ENCODE results near the gene GFI1B. TPM values are rescaled to one million over a fixed set of nuclear protein-coding genes. Genes with fewer than 3 reads are reported as not detected.
"Not testable (repeated sequence)": the region's sequence is repeated elsewhere in the genome, so short reads cannot be mapped to it uniquely, and the experiment has no call there.

GFI1B gene
- total RNA-seq, 2 experiments from 2014 or later, result not detected

DNA sequence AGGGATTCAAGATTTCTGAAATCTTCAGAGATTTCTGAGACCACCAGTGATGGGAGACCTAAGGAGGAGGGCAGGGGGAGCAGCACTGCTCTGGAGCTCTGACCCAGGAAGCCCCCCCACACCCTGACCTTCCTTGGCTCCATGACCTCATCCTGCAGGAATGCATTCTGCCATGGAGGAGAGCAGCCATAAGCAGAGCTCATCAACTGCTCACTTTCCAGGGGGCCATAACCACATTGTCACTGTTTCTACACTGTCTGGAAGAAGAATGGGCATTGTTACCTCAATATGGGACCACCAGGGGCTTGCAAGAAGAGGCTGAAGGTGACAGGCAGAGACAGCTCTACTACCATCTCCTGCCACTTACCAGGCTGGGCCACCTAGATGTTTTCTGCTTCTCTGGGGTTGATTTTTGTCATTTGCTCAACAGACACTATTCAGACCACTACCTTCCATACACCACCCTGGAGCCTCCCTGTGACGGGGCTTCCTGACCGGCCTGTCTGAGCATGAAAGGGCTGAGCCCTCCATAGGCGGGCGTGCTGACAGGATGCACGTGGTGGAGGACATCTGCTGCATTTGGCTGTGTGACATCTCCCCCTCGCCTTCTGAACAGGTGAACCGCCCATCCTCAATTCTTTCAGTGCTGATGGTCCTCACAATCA lies 31.7 kb upstream of the GFI1B start:
- DNase-seq, result no peak
- no peaks in the 10 kb centered on the region for H3K9me3 Mint-ChIP-seq
- no peak overlapping the region for H3K4me3 Mint-ChIP-seq
- peaks cover 3% of the 10 kb centered on the region for H3K36me3 Mint-ChIP-seq (ENCODE audit: low read depth)
- POLR2A ChIA-PET, result no interaction called here
- H3K27me3 Mint-ChIP-seq, result no peaks in the 10 kb centered on the region
- H3K4me1 Mint-ChIP-seq, result peaks cover 24% of the 10 kb centered on the region
- CTCF ChIA-PET, result interaction anchor here (0.6 to 1.0 kb wide), 4 partner anchors 45 to 416 kb away, joined by 3 to 5 read pairs (median 4); no protein-coding TSS in a partner anchor
- no peak overlapping the region for H3K27ac Mint-ChIP-seq

DNA sequence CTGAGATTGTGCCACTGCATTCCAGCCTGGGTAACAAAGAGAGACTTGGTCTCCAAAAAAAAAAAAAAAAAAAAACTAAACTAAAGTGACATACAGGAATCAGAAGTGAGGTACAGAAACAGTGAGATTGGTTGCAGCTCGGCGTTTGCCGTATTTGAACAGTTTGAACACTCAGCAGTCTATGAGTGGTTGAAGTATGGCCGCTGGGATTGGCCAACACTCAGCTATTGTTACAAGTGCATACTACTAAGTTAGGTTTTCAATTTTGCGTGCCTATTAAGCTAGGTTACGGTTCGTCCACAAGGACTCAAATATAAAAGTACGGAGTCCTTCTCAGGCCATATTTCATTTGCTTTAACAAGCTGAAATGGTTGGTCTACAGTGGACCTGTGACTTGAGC lies 30.7 kb upstream of the GFI1B start:
- Mint-ChIP-seq H3K4me1 (peaks cover 19% of the 10 kb centered on the region), H3K4me3 (no peak overlapping the region), H3K36me3 (ENCODE audit: low read depth) (peaks cover 3% of the 10 kb centered on the region), H3K27ac (no peak overlapping the region), H3K9me3 (no peaks in the 10 kb centered on the region), H3K27me3 (peaks cover 3% of the 10 kb centered on the region)
- CTCF ChIA-PET, result interaction anchor here (0.6 to 1.0 kb wide), 6 partner anchors 31 to 415 kb away, joined by 3 to 6 read pairs (median 4); no protein-coding TSS in a partner anchor
- POLR2A ChIA-PET, result no interaction called here
- DNase-seq, result no peak

- CTCF ChIA-PET, result no interaction called here
- no peaks in the 10 kb centered on the region for H3K9me3 Mint-ChIP-seq
- H3K4me3 Mint-ChIP-seq, result no peak overlapping the region
- peaks cover 5% of the 10 kb centered on the region for H3K27me3 Mint-ChIP-seq
- no peak overlapping the region for H3K27ac Mint-ChIP-seq
- no peak for DNase-seq
- peaks cover 12% of the 10 kb centered on the region for H3K4me1 Mint-ChIP-seq
- POLR2A ChIA-PET, result interaction anchor here (1.2 kb wide), 1 partner anchor 19 kb away, joined by 3 read pairs; no protein-coding TSS in a partner anchor
- peaks cover 3% of the 10 kb centered on the region for H3K36me3 Mint-ChIP-seq (ENCODE audit: low read depth)
These were observed 29.9 kb upstream of the GFI1B start for GRCh38 chr9:132948482-132949050.

- ChIA-PET CTCF (no interaction called here), POLR2A (no interaction called here)
- H3K4me1 Mint-ChIP-seq, result peaks cover 6% of the 10 kb centered on the region
- DNase-seq, result no peak
- H3K9me3 Mint-ChIP-seq, result no peaks in the 10 kb centered on the region
- no peaks in the 10 kb centered on the region for H3K36me3 Mint-ChIP-seq (ENCODE audit: low read depth)
- H3K27ac Mint-ChIP-seq, result no peak overlapping the region
- no peak overlapping the region for H3K4me3 Mint-ChIP-seq
- H3K27me3 Mint-ChIP-seq, result peaks cover 5% of the 10 kb centered on the region
These were observed 28.8 kb upstream of the GFI1B start for GRCh38 chr9:132949709-132950108.

GRCh38 chr9:132955123-132955522 lies 23.4 kb upstream of the GFI1B start:
- no peak for DNase-seq
- no peak overlapping the region for H3K4me3 Mint-ChIP-seq
- peaks cover 16% of the 10 kb centered on the region for H3K9me3 Mint-ChIP-seq
- CTCF ChIA-PET, result interaction anchor here (0.6 kb wide), 1 partner anchor 394 kb away, joined by 3 read pairs; no protein-coding TSS in a partner anchor
- H3K27me3 Mint-ChIP-seq, result peaks cover 7% of the 10 kb centered on the region
- POLR2A ChIA-PET, result no interaction called here
- no peaks in the 10 kb centered on the region for H3K36me3 Mint-ChIP-seq (ENCODE audit: low read depth)
- H3K4me1 Mint-ChIP-seq, result no peaks in the 10 kb centered on the region
- no peak overlapping the region for H3K27ac Mint-ChIP-seq

DNA sequence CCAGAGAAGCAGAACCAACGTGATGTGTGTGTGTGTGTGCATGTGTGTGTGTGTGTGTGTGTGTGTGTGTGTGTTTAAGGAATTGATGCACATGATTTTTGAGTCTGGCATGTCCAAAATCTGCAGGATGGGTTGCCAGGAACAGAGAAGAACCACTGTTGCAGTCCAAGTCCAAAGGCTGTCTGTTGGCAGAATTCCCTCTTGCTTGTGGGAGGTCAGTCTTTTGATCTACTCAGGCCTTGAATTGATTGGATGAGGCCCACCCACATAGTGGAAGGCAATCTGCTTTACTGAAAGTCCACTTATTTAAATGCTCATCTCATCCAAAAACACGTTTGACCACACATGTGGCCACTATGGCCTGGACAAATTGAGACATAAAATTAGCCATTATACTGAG lies 22.7 kb upstream of the GFI1B start:
- Mint-ChIP-seq H3K36me3 (ENCODE audit: low read depth) (no peaks in the 10 kb centered on the region), H3K4me3 (no peak overlapping the region), H3K27ac (no peak overlapping the region), H3K27me3 (peaks cover 7% of the 10 kb centered on the region), H3K9me3 (peaks cover 16% of the 10 kb centered on the region), H3K4me1 (no peaks in the 10 kb centered on the region)
- POLR2A ChIA-PET, result interaction anchor here (1.4 kb wide), 1 partner anchor 11 kb away, joined by 3 read pairs; no protein-coding TSS in a partner anchor
- no peak for DNase-seq
- CTCF ChIA-PET, result interaction anchor here (0.6 kb wide), 1 partner anchor 20 kb away, joined by 3 read pairs; no protein-coding TSS in a partner anchor

DNA sequence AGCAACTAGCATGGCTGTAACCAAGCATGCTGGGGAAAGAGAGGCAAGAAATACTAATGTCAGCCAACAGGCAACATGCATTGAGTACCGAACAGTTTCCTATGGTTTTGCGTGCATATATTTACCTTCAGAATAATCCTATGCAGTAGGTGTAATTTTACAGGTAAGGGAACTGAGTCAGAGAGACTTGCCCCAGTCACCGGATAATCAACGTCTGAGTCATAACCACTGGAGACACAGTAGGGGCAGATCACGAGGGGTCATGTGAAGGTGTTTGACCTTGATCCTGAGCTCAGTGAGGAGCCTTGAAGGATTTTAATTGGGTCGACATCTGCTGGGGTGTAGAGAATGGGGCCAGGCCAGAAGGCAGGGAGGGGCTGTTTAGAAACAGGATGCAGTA lies 20.7 kb upstream of the GFI1B start:
- Mint-ChIP-seq H3K27me3 (peaks cover 7% of the 10 kb centered on the region), H3K27ac (no peak overlapping the region), H3K36me3 (ENCODE audit: low read depth) (no peaks in the 10 kb centered on the region), H3K9me3 (peaks cover 16% of the 10 kb centered on the region), H3K4me3 (no peak overlapping the region), H3K4me1 (no peaks in the 10 kb centered on the region)
- ChIA-PET CTCF (no interaction called here), POLR2A (no interaction called here)
- no peak for DNase-seq

- no peaks in the 10 kb centered on the region for H3K36me3 Mint-ChIP-seq (ENCODE audit: low read depth)
- H3K27me3 Mint-ChIP-seq, result peaks cover 8% of the 10 kb centered on the region
- peaks cover 16% of the 10 kb centered on the region for H3K9me3 Mint-ChIP-seq
- POLR2A ChIA-PET, result no interaction called here
- CTCF ChIA-PET, result no interaction called here
- no peak overlapping the region for H3K27ac Mint-ChIP-seq
- H3K4me3 Mint-ChIP-seq, result no peak overlapping the region
- H3K4me1 Mint-ChIP-seq, result no peaks in the 10 kb centered on the region
- no peak for DNase-seq
These were observed 17.5 kb upstream of the GFI1B start for GRCh38 chr9:132961002-132961401.

GRCh38 chr9:132965478-132965877 lies 13.0 kb upstream of the GFI1B start:
- H3K4me3 Mint-ChIP-seq, result no peak overlapping the region
- ChIA-PET CTCF (no interaction called here), POLR2A (no interaction called here)
- no peak for DNase-seq
- no peaks in the 10 kb centered on the region for H3K36me3 Mint-ChIP-seq (ENCODE audit: low read depth)
- H3K27ac Mint-ChIP-seq, result no peak overlapping the region
- no peaks in the 10 kb centered on the region for H3K4me1 Mint-ChIP-seq
- no peaks in the 10 kb centered on the region for H3K9me3 Mint-ChIP-seq
- peaks cover 8% of the 10 kb centered on the region for H3K27me3 Mint-ChIP-seq

- H3K4me3 Mint-ChIP-seq; H3K36me3 Mint-ChIP-seq (ENCODE audit: low read depth); H3K4me1 Mint-ChIP-seq; DNase-seq; H3K27me3 Mint-ChIP-seq; CTCF ChIA-PET; H3K27ac Mint-ChIP-seq; H3K9me3 Mint-ChIP-seq: not testable (repeated sequence)
- POLR2A ChIA-PET, result interaction anchor here (0.9 kb wide), 1 partner anchor 19 kb away, joined by 3 read pairs; no protein-coding TSS in a partner anchor
These were observed 10.6 kb upstream of the GFI1B start for GRCh38 chr9:132967908-132968307.

GRCh38 chr9:132969783-132970182 lies 8.7 kb upstream of the GFI1B start:
- DNase-seq, result no peak
- Mint-ChIP-seq H3K36me3 (ENCODE audit: low read depth) (no peaks in the 10 kb centered on the region), H3K9me3 (no peaks in the 10 kb centered on the region), H3K27ac (no peak overlapping the region), H3K27me3 (peaks cover 6% of the 10 kb centered on the region), H3K4me3 (no peak overlapping the region), H3K4me1 (peaks cover 3% of the 10 kb centered on the region)
- CTCF ChIA-PET, result no interaction called here
- POLR2A ChIA-PET, result no interaction called here

DNA sequence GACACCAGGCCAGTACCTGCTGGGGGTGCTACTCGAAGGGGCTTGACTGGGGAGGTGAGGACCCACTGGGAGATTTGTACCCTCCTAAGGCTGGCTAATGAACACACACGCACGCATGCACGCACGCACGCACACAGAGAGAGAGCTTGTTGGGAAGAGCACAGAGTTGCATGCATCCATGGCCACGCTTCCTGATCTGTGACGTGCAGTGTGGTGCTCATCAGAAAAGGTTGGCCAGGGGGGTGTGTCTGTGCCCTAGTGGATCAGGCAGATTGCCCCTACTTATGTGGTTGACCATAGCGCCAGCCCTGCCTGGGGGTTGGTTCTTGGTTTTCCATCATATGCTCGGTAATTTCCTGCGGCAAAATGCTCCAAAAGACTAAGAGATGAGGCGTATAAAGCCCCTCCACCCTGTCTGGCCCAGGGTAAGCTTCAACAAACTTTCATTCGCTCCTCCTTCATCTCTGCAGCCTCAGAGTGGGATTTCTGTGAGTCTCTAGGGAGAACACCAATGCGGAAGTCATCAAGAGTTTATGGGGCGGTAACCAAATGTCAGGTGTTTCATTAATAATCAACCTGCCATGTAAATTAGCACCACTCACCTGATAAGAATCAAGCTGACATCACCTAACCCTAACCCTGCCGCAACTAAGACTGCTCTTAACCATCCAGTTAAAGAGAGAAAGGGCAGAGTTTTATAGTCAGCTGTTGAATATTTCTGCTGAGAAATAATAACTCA lies 8.0 kb upstream of the GFI1B start:
- peaks cover 3% of the 10 kb centered on the region for H3K4me1 Mint-ChIP-seq
- no peaks in the 10 kb centered on the region for H3K36me3 Mint-ChIP-seq (ENCODE audit: low read depth)
- no peaks in the 10 kb centered on the region for H3K9me3 Mint-ChIP-seq
- H3K4me3 Mint-ChIP-seq, result no peak overlapping the region
- POLR2A ChIA-PET, result no interaction called here
- H3K27me3 Mint-ChIP-seq, result peaks cover 5% of the 10 kb centered on the region
- CTCF ChIA-PET, result interaction anchor here (1.1 kb wide), 1 partner anchor 70 kb away, joined by 4 read pairs; no protein-coding TSS in a partner anchor
- H3K27ac Mint-ChIP-seq, result no peak overlapping the region
- no peak for DNase-seq

GRCh38 chr9:132973166-132973565 lies 5.3 kb upstream of the GFI1B start:
- CTCF ChIA-PET, result interaction anchor here (0.5 to 2.2 kb wide), 3 partner anchors 8 to 403 kb away, joined by 3 to 8 read pairs (median 3); no protein-coding TSS in a partner anchor
- peaks cover 3% of the 10 kb centered on the region for H3K4me1 Mint-ChIP-seq
- H3K27ac Mint-ChIP-seq, result no peak overlapping the region
- no peaks in the 10 kb centered on the region for H3K36me3 Mint-ChIP-seq (ENCODE audit: low read depth)
- H3K4me3 Mint-ChIP-seq, result no peak overlapping the region
- POLR2A ChIA-PET, result no interaction called here
- no peaks in the 10 kb centered on the region for H3K9me3 Mint-ChIP-seq
- DNase-seq, result no peak
- H3K27me3 Mint-ChIP-seq, result peaks cover 20% of the 10 kb centered on the region
